Measurements from ENCODE around the gene IL2RA. TPM values are rescaled to one million over a fixed set of nuclear protein-coding genes. Genes with fewer than 3 reads are reported as not detected.

IL2RA gene
- total RNA-seq, 4 donors from 2014 or later = 0.15 to 0.28 TPM; not detected in 2

DNA sequence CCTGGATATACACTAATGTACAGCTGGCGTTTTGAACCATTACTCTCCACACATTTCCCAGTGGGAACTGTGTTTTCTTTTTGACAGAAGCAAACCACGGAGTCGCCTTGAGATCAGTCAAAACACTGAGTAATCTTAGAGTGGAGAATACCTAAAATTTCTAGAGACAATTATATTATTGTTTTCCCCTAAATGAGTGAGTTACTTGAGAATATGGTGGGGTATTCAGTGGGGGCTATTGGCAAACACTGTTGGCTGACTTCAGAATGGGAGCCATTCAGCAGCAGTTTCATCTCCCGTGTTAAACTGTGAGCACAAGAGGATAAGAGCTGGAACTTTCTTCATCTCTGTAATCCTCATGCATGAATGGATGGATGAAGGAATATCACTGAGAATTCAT lies 6.2 kb downstream of the IL2RA start:
- intact Hi-C loops (cut with DNase I; ENCODE audit: low total_unique reads) = no loop called here
- no peak for DNase-seq
- TF ChIP-seq, protein P1, sequence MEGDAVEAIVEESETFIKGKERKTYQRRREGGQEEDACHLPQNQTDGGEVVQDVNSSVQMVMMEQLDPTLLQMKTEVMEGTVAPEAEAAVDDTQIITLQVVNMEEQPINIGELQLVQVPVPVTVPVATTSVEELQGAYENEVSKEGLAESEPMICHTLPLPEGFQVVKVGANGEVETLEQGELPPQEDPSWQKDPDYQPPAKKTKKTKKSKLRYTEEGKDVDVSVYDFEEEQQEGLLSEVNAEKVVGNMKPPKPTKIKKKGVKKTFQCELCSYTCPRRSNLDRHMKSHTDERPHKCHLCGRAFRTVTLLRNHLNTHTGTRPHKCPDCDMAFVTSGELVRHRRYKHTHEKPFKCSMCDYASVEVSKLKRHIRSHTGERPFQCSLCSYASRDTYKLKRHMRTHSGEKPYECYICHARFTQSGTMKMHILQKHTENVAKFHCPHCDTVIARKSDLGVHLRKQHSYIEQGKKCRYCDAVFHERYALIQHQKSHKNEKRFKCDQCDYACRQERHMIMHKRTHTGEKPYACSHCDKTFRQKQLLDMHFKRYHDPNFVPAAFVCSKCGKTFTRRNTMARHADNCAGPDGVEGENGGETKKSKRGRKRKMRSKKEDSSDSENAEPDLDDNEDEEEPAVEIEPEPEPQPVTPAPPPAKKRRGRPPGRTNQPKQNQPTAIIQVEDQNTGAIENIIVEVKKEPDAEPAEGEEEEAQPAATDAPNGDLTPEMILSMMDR (IDR thresholded peaks at IDR 0.05) = no peak
- no peak for TF ChIP-seq POLR2A (IDR thresholded peaks at IDR 0.05)
- Histone ChIP-seq H3K4me3 (no peak overlapping the region), H3K27ac (no peak overlapping the region), H3K4me1 (no peaks in the 10 kb centered on the region), H3K9me3 (no peaks in the 10 kb centered on the region), H3K27me3 (no peaks in the 10 kb centered on the region), H3K36me3 (no peaks in the 10 kb centered on the region)

- intact Hi-C loops (cut with DNase I; ENCODE audit: low total_unique reads) = no loop called here
- H3K36me3 ChIP-seq = no peaks in the 10 kb centered on the region
- no peaks in the 10 kb centered on the region for H3K27me3 ChIP-seq
- no peak overlapping the region for H3K27ac ChIP-seq
- H3K4me3 ChIP-seq = no peak overlapping the region
- H3K4me1 ChIP-seq = no peaks in the 10 kb centered on the region
- no peaks in the 10 kb centered on the region for H3K9me3 ChIP-seq
- no peak for TF ChIP-seq POLR2A (IDR thresholded peaks at IDR 0.05)
- TF ChIP-seq, protein P1 (IDR thresholded peaks at IDR 0.05) = no peak
- DNase-seq = no peak
Observed at GRCh38 chr10:6054884-6055283, 7.3 kb downstream of the IL2RA start.

DNA sequence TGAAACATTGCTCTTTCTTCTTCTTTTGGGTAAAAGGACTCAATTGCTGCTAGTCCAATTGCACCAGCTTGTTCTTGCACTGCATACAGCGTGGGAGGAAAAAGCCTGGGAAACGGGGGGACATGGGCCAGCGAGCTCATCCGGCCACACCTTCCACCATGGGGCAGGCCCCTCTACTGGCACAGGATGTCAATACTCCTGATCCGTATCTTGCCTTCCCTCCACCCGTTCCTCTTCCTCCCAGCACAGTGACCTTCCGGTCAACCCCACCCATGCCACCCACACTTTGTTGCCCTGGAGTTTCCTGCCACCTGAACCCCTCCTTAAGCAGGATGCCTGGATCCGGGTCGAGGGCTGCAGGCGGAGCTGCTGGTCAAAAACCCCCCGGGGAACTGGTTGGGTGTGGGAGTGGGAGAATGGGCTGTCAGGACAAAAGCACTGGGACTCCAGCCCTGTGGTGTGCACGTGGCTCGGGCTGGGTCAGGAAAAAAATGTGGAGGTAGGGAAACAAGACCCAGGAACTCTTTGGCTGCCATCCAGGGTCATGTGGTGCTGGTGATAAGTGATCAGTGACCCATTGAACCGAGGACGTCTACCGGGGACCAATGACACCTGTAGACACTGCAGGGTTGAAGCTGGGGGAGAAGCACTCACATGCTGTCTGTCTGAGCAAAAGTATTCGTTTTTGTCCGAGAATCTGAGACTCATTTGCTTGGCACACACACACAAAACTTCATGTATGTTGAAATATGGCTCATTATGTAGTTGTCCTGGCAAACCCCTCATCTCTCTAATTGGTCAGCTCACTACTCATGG lies 8.1 kb downstream of the IL2RA start:
- intact Hi-C loops (cut with DNase I; ENCODE audit: low total_unique reads) = no loop called here
- no peaks in the 10 kb centered on the region for H3K36me3 ChIP-seq
- H3K27me3 ChIP-seq = no peaks in the 10 kb centered on the region
- no peaks in the 10 kb centered on the region for H3K9me3 ChIP-seq
- TF ChIP-seq POLR2A (IDR thresholded peaks at IDR 0.05) = no peak
- TF ChIP-seq, protein P1 (IDR thresholded peaks at IDR 0.05) = no peak
- H3K4me1 ChIP-seq = no peaks in the 10 kb centered on the region
- H3K27ac ChIP-seq = peak overlapping the region in 1 of 2 donors; percentile 58
- DNase-seq = peak in 1 of 2 donors; percentile 49
- H3K4me3 ChIP-seq = no peak overlapping the region

DNA sequence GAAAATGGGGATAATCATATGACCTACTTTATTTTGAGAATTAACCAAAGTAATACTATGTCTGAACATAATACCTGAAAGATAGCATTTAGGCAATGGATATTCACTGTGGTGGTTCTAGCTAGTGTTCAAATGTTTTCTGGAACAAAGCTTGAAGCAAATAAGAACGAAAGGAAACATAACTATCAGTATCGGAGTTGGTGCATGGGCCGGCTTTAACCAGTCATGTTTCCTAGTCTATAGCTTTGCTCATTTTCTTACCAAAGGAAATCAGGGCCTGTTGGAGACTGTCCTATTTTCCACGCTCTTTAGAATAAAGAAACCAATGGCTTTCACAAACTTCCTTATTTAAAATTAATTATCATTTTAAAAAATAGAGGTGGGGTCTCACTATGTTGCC lies 8.9 kb downstream of the IL2RA start:
- intact Hi-C loops (cut with DNase I; ENCODE audit: low total_unique reads) = no loop called here
- H3K9me3 ChIP-seq = no peaks in the 10 kb centered on the region
- H3K36me3 ChIP-seq = no peaks in the 10 kb centered on the region
- H3K27ac ChIP-seq = peak overlapping the region in 1 of 2 donors; percentile 58
- H3K4me3 ChIP-seq = no peak overlapping the region
- no peak for DNase-seq
- no peak for TF ChIP-seq POLR2A (IDR thresholded peaks at IDR 0.05)
- TF ChIP-seq, protein P1 (IDR thresholded peaks at IDR 0.05) = no peak
- H3K27me3 ChIP-seq = no peaks in the 10 kb centered on the region
- no peaks in the 10 kb centered on the region for H3K4me1 ChIP-seq
